GM04503 (cell line): Measurements from ENCODE around the gene TLR7.
A peak's percentile ranks its signal among the peaks of the same experiment; 100 is the strongest.

Experiments
- DNase-seq: peaks from one replicate; pipeline ENCODE4 v3.0.0-alpha.2; 2012; ENCODE audit warnings: low read depth

Gene TLR7

GRCh38 chrX:12891171-12891570 is 24.3 kb downstream of the TLR7 start:
- DNase-seq, result no peak

DNA sequence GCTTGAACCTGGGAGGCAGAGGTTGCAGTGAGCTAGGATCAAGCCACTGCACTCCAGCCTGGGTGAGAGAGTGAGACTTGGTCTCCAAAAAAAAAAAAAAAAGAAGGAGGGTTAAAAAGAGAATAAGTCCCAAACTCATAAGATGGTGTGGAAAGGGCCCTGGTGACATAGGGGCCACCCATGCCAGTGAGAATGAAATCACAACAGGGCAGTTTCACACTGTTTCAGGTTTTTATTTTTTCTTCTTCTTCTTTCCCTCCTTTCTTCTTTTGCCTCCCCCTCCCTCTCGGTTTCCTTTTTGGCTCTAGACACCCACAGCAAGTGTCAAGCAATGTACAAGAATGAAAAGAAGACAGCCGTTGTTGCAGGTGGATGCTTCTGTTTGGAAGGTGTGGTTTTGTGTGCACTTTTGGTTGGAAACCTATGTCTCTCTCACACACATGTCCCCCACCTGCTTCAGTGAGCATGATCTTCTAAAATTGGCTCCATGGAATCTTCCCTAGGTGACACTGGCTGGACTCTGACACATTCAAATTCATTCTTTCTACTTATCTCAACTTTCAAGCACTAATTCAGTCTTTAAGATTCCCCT is 25.1 kb downstream of the TLR7 start:
- no peak for DNase-seq

DNA sequence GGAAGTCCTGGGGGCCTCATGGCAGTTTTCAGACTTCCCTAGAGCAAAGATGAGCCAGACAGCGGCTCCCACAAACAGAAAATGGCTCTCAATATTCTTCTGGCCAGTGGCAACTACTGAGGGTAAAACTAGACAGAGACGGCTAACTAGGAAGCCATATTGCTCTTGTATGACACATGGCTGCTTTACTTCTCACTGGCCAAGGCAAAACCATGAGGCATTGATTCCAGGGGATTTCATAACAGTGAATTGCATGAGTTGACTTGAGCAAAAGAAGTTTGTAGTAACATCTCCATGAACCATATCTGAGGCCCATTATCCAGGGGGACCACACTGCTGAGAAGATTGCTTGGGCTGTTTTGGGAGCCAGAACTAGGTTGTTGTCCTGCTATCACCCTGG is 25.8 kb downstream of the TLR7 start:
- no peak for DNase-seq

- no peak for DNase-seq
These were observed 27.5 kb downstream of the TLR7 start for GRCh38 chrX:12894074-12895030.

DNA sequence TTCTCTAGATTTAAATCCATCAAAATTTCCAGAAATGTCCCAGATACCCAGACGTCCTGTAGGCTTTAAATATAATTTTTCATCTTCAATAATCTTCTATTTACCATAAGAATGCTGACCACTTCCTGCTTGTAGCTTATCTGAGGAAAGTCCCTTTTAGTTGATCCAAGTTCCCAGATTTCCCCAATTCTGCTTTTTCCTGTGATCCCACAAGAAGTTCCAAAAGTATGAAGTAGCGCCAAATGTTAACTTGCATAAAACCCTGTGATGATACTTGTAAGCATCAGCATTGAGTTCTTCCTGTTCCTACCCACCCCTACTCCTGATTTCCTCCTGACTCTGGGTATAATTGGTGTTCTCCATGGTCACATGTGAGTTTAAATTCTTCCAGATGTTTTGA is 29.0 kb downstream of the TLR7 start:
- DNase-seq, result no peak

- DNase-seq, result no peak
These were observed 30.1 kb downstream of the TLR7 start for GRCh38 chrX:12896935-12897334.

GRCh38 chrX:12898073-12898472 is 31.2 kb downstream of the TLR7 start:
- no peak for DNase-seq

GRCh38 chrX:12899506-12899905 is 32.6 kb downstream of the TLR7 start:
- no peak for DNase-seq

GRCh38 chrX:12901486-12901885 is 34.6 kb downstream of the TLR7 start:
- no peak for DNase-seq

DNA sequence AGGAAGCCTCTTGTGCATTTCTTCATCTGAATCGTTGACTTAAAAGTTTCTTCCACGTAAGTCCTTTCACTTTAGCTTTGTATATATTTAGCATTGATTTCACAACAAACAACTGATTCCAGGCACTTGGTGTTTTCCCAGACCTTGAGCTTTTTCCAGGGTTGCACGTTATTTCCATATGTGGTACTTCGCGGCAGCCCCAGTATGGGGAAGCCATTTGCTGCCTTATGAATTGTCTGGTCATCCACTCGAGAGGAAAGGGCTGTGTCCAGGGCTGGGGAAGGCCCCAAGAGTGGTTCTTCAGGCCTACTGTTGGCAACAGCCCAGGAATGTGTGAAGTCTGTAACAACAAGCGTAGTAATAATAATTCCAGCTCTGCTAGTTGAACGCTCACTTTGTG is 36.8 kb downstream of the TLR7 start:
- peak; percentile 11 for DNase-seq

DNA sequence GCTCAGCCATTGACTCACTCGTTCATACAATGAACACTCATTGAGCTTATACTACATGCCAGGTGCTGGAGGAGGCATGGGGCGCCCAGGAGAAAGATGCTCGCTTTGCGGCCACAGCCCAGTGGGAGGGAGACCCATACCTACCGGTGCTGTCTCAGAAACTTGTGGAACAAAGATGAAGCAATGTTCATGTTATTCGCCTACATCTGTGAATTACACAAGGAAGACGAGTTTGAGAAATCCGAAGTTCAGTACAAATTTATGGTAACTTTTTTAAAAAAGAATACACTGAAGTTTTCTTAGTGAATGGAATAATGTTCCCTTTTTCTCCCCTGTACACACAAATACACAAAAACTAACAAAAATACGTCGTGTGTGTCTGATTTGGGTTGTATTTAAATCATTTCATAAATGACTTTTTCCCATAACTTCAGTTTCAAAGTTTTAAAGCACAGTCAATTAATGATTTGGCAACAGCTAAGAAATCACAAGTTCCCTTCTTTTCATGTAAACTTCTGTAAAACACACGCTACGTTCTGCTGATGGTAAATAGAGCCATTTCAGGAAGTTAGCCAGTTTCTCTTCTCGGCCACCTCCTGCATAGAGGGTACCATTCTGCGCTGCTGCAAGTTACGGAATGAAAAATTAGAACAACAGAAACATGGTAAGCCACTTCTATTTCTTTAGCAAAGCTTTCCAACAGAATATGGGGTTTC is 39.3 kb downstream of the TLR7 start, which contains the start of gene TLR8:
TLR8 (plus strand) TSS at position 575 of the 716 bp plus-strand sequence; CDS start at position 662, 87 bp downstream.
- DNase-seq, result no peak

DNA sequence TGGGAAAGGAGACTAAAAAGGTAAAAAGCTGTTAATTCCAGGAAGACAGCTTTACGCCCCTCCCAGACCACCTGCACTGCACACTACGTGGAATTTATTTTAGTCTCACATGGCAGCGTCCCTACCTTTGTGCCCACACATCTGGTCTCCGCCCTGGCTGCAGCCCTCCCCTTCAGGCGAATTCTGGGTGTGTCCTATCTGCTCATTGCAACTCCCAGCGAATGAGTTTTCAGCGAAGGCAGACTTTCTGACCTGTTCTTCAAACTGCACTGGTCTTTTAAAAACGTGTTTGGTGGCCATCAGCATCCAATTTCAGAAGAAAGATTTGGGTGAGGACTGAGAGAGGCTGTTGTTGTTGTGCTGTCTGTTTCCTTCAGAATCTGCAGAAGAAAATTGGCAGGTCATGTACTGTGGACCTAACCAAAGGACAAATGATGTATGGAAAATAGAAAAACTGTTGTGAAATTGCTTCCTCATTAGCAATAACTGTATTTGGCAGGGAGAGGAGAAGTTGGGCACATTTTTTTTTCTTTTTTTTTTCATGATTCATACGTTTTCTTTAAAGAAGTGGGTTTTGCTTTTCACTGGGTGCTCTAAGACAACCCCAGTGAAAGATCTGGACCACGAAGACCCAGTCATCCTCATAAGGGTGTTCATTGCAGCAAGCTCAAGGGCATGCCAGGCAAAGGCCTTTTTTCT is 43.7 kb downstream of the TLR7 start:
- DNase-seq, result no peak

GRCh38 chrX:12911122-12911470 is 44.2 kb downstream of the TLR7 start:
- no peak for DNase-seq

- no peak for DNase-seq
These were observed 46.1 kb downstream of the TLR7 start for GRCh38 chrX:12912791-12913482.

DNA sequence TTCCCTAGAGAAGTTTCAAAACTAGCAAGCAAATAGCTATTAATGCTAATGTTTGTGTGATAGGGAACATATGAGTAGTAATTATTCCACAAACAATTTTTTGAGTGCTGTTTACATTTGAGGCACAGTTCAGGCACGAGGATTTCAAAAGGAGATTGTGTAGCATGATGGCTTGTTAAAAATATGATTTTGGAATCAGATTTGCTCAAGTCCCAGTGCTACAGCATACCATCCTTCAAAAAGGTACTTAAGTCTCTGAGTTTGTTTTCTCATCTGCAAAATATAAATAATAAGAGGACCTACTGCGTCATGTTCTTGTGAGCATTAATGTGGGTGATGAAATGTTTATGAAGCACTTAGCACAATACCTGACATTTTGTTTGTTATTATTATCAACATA is 50.9 kb downstream of the TLR7 start:
- no peak for DNase-seq

- DNase-seq, result no peak
These were observed 52.2 kb downstream of the TLR7 start for GRCh38 chrX:12919051-12919450.

- no peak for DNase-seq
These were observed 52.7 kb downstream of the TLR7 start for GRCh38 chrX:12919620-12920019.

DNA sequence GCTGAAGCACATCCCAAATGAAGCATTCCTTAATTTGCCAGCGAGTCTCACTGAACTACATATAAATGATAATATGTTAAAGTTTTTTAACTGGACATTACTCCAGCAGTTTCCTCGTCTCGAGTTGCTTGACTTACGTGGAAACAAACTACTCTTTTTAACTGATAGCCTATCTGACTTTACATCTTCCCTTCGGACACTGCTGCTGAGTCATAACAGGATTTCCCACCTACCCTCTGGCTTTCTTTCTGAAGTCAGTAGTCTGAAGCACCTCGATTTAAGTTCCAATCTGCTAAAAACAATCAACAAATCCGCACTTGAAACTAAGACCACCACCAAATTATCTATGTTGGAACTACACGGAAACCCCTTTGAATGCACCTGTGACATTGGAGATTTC is 54.1 kb downstream of the TLR7 start:
- no peak for DNase-seq

DNA sequence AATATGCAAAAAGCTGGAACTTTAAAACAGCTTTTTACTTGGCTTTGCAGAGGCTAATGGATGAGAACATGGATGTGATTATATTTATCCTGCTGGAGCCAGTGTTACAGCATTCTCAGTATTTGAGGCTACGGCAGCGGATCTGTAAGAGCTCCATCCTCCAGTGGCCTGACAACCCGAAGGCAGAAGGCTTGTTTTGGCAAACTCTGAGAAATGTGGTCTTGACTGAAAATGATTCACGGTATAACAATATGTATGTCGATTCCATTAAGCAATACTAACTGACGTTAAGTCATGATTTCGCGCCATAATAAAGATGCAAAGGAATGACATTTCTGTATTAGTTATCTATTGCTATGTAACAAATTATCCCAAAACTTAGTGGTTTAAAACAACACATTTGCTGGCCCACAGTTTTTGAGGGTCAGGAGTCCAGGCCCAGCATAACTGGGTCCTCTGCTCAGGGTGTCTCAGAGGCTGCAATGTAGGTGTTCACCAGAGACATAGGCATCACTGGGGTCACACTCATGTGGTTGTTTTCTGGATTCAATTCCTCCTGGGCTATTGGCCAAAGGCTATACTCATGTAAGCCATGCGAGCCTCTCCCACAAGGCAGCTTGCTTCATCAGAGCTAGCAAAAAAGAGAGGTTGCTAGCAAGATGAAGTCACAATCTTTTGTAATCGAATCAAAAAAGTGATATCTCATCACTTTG is 55.2 kb downstream of the TLR7 start:
- no peak for DNase-seq

GRCh38 chrX:12922599-12922919 is 55.7 kb downstream of the TLR7 start:
- no peak for DNase-seq

DNA sequence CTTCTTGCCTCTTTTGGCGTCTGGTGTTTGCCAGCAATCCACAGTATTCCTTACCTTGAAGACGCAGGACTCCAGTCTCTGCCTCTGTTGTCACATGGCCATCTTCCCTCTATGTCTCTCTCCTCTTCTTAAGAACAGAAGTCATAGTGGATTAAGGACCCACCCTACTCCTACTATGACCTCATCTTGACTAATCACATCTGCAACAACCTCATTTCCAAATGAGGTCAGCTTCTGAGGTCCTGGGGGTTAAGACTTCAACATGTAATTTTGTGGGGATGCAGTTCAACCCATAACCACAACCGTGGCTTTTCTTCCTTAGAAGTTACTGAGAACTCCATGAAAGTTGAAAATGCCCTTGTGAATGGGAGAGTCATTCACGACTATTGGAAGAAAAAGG is 62.8 kb downstream of the TLR7 start:
- no peak for DNase-seq
